Choroid plexus epithelial cell (primary cell): Measurements from ENCODE around the gene CHRNA5.
"Not testable (repeated sequence)": the region's sequence is repeated elsewhere in the genome, so short reads cannot be mapped to it uniquely, and the experiment has no call there.

Experiments used
- DNase-seq: peaks from one replicate; pipeline ENCODE4 v3.0.0-alpha.2; 2010; ENCODE audit warnings: low read depth
- H3K4me3 ChIP-seq: 2 replicates; pipeline ENCODE4 v1.5.1; 2011; ENCODE audit warnings: low read depth, mild to moderate bottlenecking, control low read depth, low read length, moderate library complexity
- TF ChIP-seq, protein P1 (sequence below): conservative IDR thresholded peaks from 2 replicates; pipeline ENCODE4 v1.5.1; 2011; ENCODE audit warnings: low read depth, mild to moderate bottlenecking, control low read depth, inconsistent platforms, low read length, moderate library complexity

CHRNA5 gene

DNA sequence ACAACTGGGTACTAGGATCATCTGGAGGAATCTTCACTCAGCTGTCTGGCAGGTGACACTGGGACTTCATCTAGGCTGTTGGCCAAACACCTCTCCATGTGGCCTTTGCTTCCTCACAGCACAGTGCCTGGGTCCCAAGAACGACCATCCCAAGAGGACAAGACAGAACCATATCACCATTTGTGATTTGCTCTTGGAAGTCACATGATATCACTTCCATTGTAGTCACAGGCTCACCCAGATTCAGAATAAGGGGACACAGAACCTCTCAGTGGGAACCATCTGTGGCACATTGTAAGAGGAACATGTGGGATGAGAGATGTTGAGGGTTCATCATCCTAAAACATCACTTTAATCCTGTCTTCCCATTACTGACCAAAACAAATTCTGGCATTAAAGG is 27.0 kb upstream of the CHRNA5 start:
- DNase-seq: no peak
- H3K4me3 ChIP-seq: no peak overlapping the region
- TF ChIP-seq, protein P1, sequence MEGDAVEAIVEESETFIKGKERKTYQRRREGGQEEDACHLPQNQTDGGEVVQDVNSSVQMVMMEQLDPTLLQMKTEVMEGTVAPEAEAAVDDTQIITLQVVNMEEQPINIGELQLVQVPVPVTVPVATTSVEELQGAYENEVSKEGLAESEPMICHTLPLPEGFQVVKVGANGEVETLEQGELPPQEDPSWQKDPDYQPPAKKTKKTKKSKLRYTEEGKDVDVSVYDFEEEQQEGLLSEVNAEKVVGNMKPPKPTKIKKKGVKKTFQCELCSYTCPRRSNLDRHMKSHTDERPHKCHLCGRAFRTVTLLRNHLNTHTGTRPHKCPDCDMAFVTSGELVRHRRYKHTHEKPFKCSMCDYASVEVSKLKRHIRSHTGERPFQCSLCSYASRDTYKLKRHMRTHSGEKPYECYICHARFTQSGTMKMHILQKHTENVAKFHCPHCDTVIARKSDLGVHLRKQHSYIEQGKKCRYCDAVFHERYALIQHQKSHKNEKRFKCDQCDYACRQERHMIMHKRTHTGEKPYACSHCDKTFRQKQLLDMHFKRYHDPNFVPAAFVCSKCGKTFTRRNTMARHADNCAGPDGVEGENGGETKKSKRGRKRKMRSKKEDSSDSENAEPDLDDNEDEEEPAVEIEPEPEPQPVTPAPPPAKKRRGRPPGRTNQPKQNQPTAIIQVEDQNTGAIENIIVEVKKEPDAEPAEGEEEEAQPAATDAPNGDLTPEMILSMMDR: no peak

DNA sequence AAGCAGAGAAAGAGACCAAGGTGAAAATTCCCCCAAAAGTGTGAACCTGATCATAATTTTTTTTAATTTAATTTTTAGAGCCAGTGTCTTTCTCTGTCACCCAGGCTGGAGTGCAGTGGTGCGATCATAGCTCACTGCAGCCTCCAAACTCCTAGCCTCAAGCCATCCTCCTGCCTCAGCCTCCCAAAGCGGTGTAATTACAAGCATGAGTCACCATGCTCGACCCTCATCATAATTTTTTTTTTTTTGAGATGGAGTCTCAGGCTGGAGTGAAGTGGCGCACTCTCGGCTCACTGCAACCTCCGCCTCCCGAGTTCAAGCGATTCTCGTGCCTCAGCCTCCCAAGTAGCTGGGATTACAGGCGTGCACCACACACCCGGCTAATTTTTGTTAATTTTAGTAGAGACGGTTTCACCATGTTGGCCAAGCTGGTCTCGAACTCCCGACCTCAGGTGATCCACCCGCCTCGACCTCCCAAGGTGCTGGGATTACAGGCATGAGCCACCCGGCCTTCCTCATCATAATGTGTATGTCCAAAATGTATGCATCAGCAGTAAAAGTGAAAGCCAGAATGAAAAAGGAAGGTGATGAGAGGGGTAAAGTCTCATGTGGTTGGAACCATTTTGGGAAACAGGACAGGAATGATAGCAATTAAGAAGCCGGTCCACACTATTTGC is 25.7 kb upstream of the CHRNA5 start:
- DNase-seq: not testable (repeated sequence)

DNA sequence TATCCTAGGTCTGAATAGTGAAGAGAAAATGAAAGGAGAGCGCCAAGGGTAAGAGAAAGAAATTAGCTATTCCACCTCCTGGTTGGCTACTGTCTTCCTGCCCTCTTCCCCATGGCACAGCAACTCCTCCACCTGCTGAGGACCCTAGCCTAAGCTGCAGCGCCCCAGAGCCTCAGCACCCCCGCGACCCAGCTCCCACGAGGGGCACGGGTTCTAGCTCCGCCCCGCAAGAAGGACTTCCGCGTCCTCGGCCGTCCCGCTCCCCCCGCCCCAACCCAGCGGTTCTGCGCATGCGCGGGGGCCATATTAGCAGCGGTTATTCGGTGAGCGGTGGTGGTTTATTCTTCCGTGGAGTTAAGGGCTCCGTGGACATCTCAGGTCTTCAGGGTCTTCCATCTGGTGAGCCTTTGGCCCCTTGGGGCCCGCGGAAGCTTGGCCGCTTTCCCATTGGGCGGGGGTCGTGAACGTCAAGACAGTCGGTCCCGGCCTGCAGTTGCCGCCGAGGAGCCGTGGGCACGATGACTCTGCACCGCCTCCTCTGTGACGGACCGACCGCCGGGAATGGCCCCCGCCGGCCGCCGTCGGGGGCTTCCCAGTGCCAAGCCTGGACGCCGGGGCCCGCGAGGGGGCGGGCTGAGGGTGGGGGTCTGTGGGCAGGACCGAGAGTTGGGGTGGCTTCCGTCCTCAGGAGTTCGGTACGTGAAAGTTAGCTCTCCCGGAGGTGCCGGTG is 25.0 kb upstream of the CHRNA5 start, which contains the start of gene PSMA4:
Gene PSMA4 (plus strand): TSS at position 304 of the 730 bp plus-strand sequence. CDS start 1,484 bp downstream, outside the sequence.
- peak; percentile 86 for DNase-seq
- peak within 1 kb of the TSS; percentile 98 for H3K4me3 ChIP-seq
- TF ChIP-seq, protein P1: peak; percentile 29

More for the DNA sequence above, 25.7 kb upstream of the CHRNA5 start:
- peak overlapping the region; percentile 98 for H3K4me3 ChIP-seq

DNA sequence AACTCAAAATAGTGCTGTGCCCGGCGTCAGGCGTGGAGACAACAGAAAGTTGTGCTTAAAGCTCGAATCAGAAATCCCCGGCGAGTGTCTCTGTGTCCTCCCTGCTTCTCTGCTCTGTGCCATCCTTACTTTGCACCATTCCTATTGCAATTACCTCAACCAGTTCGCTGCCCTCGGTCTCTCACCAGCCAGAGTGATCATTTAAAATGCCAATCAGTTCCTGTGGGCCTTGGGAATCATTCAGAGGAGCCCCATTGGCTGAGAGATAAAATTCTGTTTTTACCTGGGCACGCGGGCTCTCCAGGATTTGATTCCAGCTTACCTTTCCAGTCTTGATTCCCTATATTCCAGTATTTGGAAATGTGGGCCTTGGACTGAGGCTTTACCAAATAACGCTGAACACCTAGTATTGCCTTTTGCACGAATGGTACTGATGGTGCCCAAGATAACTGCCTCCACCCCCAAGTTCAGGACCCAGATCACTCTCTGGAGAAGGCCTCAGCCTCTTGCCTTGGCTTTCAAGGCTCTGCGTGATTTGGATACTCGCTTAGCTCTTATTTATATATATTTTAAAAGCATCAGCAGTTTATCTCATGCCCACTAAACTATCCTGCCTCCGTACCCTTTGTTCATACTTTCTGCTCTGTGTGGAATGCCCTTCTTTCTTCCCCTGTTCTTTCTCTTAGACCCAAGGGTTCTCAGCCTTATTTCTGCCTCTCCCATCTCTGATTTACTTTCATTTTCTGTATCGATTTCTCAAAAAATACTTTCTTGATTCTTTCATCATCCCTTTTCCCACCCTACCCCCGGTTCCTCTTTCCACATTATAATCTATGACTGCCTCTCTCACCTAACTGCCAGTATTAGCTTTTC is 24.2 kb upstream of the CHRNA5 start:
- DNase-seq: peak; percentile 34
- TF ChIP-seq, protein P1: no peak
- peak overlapping the region; percentile 98 for H3K4me3 ChIP-seq

DNA sequence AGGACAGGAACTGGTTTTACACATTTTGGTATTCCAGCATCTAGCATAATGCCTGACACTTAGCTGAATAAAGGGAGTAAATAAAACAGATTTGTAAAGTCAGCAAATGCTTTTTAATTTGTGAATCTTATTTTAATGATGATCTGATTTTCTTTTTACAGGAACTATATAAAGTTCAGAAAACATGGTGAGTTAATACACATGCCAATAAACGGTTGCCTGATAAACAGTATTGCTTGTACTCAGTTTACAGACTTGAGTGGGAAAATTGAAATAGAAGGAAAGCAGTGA is 23.6 kb upstream of the CHRNA5 start:
- no peak for DNase-seq
- H3K4me3 ChIP-seq: peak overlapping the region; percentile 98
- TF ChIP-seq, protein P1: no peak

DNA sequence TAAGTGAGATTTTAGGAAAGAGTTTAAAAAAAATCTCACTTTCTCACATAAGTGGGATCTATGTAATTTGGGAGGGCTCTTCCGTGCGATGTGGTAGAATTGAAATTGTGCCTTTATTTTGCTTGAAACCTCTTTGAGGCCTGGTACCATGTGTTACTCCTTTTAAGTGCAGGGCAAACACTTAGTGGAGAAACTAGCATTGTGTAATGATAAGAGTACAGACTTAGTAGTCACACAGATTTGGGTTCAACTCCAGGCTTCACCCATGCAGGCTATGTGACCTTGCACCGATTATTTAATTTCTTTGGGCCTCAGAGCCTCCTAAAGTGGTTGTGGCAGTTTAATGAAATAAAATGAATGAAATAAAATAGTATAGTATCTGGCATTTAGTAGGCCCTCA is 22.7 kb upstream of the CHRNA5 start:
- H3K4me3 ChIP-seq: no peak overlapping the region
- DNase-seq: no peak
- TF ChIP-seq, protein P1: no peak

DNA sequence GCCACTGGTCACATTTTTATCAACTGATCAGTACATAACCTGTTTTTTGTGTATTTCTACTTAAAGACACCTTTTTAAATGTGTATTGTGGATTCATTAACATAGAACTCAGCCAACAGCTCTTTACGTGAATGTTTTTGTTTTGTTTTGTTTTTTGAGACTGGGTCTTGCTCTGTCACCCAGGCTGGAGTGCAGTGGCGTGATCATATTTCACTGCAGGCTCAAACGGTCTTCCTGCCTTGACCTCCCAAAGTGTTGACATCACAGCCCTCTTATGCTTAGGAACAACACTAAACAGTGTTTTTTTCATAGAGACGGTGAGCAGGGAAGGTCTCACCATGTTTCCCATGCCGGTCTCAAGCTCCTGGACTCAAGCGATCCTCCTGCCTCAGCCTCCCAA is 15.1 kb upstream of the CHRNA5 start:
- no peak overlapping the region for H3K4me3 ChIP-seq
- DNase-seq: peak; percentile 22
- TF ChIP-seq, protein P1: no peak
